GM12891 (cell line): ENCODE measurements around the gene PDZD2.
"Not testable (repeated sequence)": the region's sequence is repeated elsewhere in the genome, so short reads cannot be mapped to it uniquely, and the experiment has no call there.

Experiments
- DNase-seq: peaks from one replicate; pipeline ENCODE4 v3.0.0; 2011; ENCODE audit warnings: low spot score; ENCODE audit not compliant: insufficient read length
- FAIRE-seq: peaks from 2 replicates; lab custom pipeline; 2011; peaks lifted over from hg19 to GRCh38; lab: Jason Lieb, UNC
- PAX5 ChIP-seq: IDR thresholded peaks from 2 replicates; pipeline ENCODE4 v1.6.1; 2011; ENCODE audit warnings: low read length, moderate library complexity, mild to moderate bottlenecking; ENCODE audit not compliant: insufficient read depth, severe bottlenecking
- POLR2A ChIP-seq: IDR thresholded peaks from 2 replicates; pipeline ENCODE4 v1.6.1; 2011; ENCODE audit warnings: low read depth, low read length, control low read depth
- POLR2AphosphoS5 ChIP-seq: IDR thresholded peaks from 2 replicates; pipeline ENCODE4 v1.6.1; 2011; ENCODE audit warnings: low read depth, low read length, control low read depth
- POU2F2 ChIP-seq: IDR thresholded peaks from 2 replicates; pipeline ENCODE4 v1.6.1; 2011; ENCODE audit warnings: low read depth, mild to moderate bottlenecking, control low read depth, low read length, moderate library complexity
- SPI1 ChIP-seq: IDR thresholded peaks from 2 replicates; pipeline ENCODE4 v1.6.1; 2011; ENCODE audit warnings: low read depth, low read length, control low read depth
- TAF1 ChIP-seq: IDR thresholded peaks from 2 replicates; pipeline ENCODE4 v1.6.1; 2011; ENCODE audit warnings: low read depth, low read length, control low read depth

PDZD2 gene

DNA sequence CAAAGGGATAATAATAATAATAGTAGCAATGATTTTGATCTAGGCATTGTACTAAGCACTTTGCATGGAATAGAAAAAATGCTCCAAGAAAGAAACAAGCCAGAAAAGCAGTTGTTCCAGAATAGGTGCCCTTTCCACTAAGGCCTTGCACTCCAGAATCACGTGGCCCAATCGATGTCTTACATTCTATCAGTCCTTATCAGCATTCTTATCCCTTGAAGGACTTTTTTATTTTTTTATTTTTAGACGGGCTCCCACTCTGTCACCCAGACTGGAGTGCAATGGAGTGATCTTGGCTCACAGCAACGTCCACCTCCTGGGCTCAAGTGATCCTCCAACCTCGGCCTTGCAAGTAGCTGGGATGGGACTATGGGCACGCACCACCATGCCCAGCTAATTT lies 36.5 kb downstream of the PDZD2 start:
- TF ChIP-seq POU2F2 = no peak
- TF ChIP-seq POLR2A = no peak
- TF ChIP-seq PAX5 = no peak
- TF ChIP-seq POLR2AphosphoS5 = no peak
- no peak for TF ChIP-seq SPI1
- no peak for TF ChIP-seq TAF1
- FAIRE-seq (no peak), DNase-seq (no peak)

DNA sequence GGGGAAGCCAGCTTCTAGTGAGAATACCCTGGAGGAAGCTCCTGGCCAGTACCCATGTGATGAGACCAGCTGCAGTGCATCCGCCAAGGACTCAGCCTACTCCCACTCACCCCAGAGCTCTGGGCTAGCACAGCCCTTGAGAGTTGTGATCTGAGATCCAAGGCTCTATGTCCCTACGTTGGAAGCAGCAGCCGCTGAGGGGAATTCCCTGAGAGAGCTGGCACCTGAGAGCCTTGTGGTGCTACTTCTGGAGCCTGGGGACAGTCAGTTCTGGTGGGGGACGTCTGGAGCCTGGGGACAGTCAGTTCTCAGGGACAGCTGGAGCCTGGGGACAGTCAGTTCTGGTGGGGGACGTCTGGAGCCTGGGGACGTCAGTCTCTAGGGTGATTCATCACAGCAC lies 39.2 kb downstream of the PDZD2 start:
- DNase-seq = no peak
- FAIRE-seq = no peak
- TF ChIP-seq PAX5 = no peak
- TF ChIP-seq POU2F2 = no peak
- TF ChIP-seq SPI1 = no peak
- TF ChIP-seq POLR2AphosphoS5 = no peak
- no peak for TF ChIP-seq TAF1
- TF ChIP-seq POLR2A = no peak

DNA sequence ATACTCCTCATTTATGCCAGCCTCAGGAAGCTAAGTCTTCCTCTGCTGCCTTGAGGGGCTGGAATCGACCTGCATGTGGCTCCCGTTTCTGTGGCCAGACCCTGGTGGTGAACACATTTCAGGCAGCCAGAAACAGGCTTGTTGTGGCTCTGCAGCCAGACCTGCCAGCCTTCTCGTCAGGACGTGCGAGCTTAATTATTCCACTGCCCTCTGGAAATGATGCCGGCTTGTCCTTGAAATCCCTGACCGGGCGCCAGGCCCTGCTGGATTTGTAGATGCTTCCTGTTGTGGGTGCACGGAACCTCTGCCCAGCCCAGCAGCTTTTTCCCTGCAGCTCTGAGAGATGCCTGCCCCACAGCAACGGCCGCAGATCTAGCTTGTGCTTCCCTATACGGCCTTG lies 41.6 kb downstream of the PDZD2 start:
- no peak for TF ChIP-seq POLR2A
- DNase-seq (no peak), FAIRE-seq (no peak)

DNA sequence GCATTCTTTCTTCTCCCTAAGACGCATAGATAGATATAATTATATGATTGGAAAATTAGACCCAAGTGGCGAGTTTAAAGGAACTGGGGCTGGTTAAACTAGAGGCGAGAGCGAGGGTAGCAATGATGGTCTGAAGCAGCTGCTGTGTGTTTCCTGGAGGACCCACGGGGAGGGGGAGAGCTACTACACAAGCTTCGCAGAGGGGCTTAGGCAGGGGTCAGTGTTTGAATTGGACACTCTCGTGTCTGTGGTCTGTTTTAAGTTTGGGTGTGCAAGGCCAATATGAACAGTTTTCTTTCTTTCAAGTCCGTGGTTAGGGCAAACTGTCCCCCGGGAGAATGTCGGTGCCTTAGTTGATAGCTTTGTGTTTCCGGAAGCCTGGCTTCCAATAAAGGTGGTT lies 43.1 kb downstream of the PDZD2 start:
- DNase-seq = no peak
- TF ChIP-seq PAX5 (no peak), TAF1 (no peak), POU2F2 (no peak), POLR2AphosphoS5 (no peak), POLR2A (no peak), SPI1 (no peak)
- FAIRE-seq = no peak

DNA sequence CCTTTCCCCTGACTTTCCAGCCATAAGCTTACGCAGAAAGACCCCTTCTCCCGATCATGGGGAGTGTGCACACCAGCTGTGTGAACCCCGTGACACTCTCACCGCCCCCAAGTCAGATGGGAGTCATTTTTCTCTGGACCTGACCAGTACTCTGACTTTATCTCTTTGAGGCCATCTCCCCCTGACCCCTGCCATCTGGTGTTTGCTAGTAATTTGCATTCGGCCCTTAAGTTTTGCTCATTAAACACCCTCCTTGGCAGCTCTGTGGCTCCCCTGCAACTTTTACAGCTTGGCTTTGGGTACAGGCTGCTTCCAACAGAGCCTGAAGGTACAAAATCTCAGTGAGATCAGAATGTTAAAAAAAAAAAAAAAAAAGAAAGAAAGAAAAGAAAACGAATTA lies 43.9 kb downstream of the PDZD2 start:
- FAIRE-seq (no peak), DNase-seq (no peak)
- TF ChIP-seq SPI1 = no peak
- TF ChIP-seq POLR2A = no peak
- TF ChIP-seq POU2F2 = no peak
- TF ChIP-seq POLR2AphosphoS5 = no peak
- TF ChIP-seq PAX5 = no peak
- TF ChIP-seq TAF1 = no peak

DNA sequence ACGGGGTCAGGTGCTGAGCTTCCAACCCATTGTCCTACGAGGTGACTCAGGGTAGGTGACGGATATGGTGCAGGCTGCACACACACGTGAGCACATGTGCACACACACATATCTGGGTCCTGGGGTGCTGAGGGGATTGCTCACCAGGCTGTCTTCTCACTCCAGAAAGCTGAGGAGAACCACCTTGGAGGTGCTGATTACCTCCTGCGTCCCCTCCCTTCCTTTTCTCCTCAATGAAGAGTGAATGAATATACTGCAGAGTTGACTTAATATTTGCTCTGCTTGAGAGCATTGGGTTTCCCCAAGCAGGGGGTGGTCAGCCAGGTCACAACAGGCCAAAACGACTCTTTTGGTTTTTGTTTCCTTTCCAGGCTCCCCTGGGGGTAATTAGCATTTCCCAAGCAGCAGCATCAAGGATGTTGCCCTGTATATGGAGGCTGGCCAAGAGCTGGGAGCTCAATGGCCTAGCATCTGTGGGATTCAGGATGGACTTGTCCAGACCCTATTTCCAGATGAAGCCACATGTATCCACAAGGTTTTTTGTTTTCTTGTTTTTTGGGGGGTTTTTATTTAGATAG lies 49.7 kb downstream of the PDZD2 start:
- no peak for DNase-seq
- no peak for FAIRE-seq
- TF ChIP-seq TAF1 = no peak
- no peak for TF ChIP-seq POLR2A
- TF ChIP-seq PAX5 = no peak
- no peak for TF ChIP-seq POLR2AphosphoS5
- no peak for TF ChIP-seq POU2F2
- no peak for TF ChIP-seq SPI1

DNA sequence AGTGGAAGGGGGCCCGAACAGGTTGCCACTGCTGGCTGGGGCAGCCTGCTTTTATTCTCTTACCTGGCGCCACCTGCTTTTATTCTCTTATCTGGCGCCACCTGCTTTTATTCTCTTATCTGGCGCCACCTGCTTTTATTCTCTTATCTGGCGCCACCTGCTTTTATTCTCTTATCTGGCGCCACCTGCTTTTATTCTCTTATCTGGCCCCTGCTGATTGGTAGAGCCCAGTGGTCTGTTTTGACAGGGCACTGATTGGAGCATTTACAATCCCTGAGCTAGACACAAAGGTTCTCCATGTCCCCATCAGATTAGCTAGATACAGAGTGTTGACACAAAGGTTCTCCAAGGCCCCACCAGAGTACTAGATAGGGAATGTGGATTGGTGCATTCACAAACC lies 52.5 kb downstream of the PDZD2 start:
- not testable (repeated sequence) for DNase-seq, FAIRE-seq

DNA sequence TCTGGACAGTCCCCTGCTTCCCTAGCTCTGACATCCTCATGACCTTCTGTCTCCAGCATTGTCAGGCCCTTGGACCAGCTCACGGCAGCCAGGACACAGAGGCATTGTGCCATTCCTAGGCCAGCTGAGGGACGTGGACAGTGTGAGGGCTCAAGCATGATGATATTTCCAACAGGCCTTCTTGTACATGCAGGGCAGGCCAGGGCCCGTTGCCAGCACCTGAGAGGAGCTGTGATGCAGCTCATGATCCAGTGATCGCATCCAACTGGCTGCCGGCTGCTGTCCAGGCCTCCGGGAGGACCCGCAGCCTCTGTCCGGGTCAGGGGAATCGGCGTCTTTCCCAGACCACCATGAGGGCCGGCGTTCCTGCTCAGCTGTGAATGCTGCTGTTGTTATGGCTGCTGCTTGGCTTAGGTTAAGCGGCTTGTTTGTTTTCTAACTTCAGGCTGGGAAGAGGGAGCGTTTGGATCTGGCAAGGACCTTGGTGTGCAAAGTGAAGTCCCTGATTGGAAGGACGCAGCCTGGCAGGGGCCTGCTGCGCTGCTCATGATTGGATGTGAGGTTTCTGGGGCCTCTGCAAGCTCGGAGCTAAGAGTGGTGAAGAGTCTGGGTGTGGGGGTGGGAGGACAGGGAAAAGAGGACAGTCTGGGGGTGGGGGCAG lies 53.8 kb downstream of the PDZD2 start:
- FAIRE-seq (no peak), DNase-seq (no peak)
- TF ChIP-seq POLR2A = no peak
- no peak for TF ChIP-seq POLR2AphosphoS5
- no peak for TF ChIP-seq SPI1
- no peak for TF ChIP-seq PAX5
- no peak for TF ChIP-seq POU2F2
- TF ChIP-seq TAF1 = no peak

DNA sequence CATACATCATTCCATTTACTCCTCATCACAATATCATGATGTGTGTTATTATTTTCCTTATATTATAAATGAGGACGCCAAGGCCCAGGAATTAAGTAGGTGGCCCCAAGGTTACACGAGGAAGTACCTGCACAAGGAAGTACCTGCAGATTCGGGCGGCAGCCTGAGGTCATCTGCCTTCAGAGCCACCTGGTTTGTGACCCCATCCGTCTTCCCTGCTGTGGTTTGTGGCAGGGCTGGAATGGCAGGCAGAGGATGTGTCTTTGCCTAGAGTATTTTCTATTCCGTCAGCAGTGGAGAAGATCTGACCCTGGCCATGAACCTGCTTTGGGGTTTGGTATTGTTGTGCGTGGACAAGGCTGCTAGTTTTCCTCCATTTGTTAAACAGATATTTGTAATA lies 59.7 kb downstream of the PDZD2 start:
- TF ChIP-seq POLR2A (no peak), POU2F2 (no peak), POLR2AphosphoS5 (no peak), TAF1 (no peak), SPI1 (no peak), PAX5 (no peak)
- no peak for FAIRE-seq
- no peak for DNase-seq

DNA sequence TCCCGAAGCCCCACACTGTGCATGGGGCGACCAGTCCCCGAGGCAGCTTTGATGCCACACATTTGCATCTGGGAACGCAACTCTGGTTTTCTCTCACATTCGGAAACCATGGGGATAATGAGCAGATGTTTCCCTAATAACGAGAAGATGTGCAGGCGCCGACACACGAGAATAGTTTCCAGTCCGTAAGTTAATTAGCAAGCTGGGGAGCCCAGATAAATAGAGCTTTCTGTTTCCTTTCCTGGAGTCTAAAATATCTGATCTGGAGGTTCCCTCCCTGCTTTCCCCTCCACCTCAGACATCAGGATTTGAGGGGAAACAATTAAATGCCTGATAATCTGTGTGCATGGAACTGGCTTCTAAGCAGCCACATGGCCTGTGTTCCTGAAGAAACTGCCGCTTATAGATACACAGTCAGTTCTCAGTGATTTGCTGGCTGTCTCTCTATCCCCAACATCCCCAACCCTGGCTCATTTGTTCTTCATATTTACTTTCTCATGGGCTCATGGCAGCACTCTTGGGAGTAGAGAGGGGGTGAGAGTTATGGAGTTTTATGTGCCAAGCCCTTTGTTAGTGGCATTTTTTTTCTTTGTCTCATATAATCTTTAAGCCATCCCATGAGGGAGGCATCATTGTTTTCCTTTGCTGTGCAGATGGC lies 62.8 kb downstream of the PDZD2 start:
- TF ChIP-seq PAX5 (no peak), POU2F2 (no peak), TAF1 (no peak), SPI1 (no peak), POLR2AphosphoS5 (no peak), POLR2A (no peak)
- DNase-seq (no peak), FAIRE-seq (no peak)
